Brain pericyte (primary cell): Measurements from ENCODE around the gene COMMD9.

Source experiments
- DNase-seq: peaks from one replicate; pipeline ENCODE4 v3.0.0-alpha.2; 2012; ENCODE audit warnings: low read depth, low spot score

Gene COMMD9

GRCh38 chr11:36224209-36224882 is 64.9 kb downstream of the COMMD9 start:
- DNase-seq: no peak

- no peak for DNase-seq
Measured at GRCh38 chr11:36222831-36223635, 66.2 kb downstream of the COMMD9 start.
